Urinary bladder (tissue), 4 donors: ENCODE data around the gene NUP98. TPM values are rescaled to one million over a fixed set of nuclear protein-coding genes. Genes with fewer than 3 reads are reported as not detected.
"Not testable (repeated sequence)": the region's sequence is repeated elsewhere in the genome, so short reads cannot be mapped to it uniquely, and the experiment has no call there.

Source experiments
- DNase-seq: peaks from one replicate; pipeline ENCODE4 v3.0.0-alpha.2; 2015; ENCODE audit errors: extremely low spot score
- H3K27ac ChIP-seq: one replicate; pipeline ENCODE4 v1.5.1; 2013; ENCODE audit warnings: low read depth, mild to moderate bottlenecking, moderate library complexity
- H3K36me3 ChIP-seq: one replicate; pipeline ENCODE4 v1.6.1; 2013; ENCODE audit warnings: mild to moderate bottlenecking, moderate library complexity; ENCODE audit not compliant: insufficient read depth
- H3K4me1 ChIP-seq: one replicate; pipeline ENCODE4 v1.6.1; 2013; ENCODE audit warnings: mild to moderate bottlenecking, moderate library complexity; ENCODE audit not compliant: insufficient read depth
- H3K4me3 ChIP-seq: one replicate; pipeline ENCODE4 v1.5.1; 2013; ENCODE audit warnings: low read depth, low read length
- WGBS: extraction: QIAGEN DNeasy Blood & Tissue Kit; methylation state at CpG from one replicate; pipeline ENCODE4 v1.1.7; 2013; 5-methylcytosine and 5-hydroxymethylcytosine counted together
- polyA plus RNA-seq: library from polyadenylated mRNA; stranded (reverse); fragments of 200-250 nt; gene quantifications from one replicate; pipeline ENCODE4 v1.2.3, GENCODE V29; 2013
- total RNA-seq: library from RNA; depleted of rRNA; stranded (reverse); fragments of >200 nt; gene quantifications from one replicate; pipeline ENCODE4 v1.2.3, GENCODE V29; 2014
- donor health status: healthy with polysubstance abuse.
- donor health status: healthy.

Gene NUP98
- total and polyA plus RNA-seq, 2 donors, result 41.8 to 105 TPM

DNA sequence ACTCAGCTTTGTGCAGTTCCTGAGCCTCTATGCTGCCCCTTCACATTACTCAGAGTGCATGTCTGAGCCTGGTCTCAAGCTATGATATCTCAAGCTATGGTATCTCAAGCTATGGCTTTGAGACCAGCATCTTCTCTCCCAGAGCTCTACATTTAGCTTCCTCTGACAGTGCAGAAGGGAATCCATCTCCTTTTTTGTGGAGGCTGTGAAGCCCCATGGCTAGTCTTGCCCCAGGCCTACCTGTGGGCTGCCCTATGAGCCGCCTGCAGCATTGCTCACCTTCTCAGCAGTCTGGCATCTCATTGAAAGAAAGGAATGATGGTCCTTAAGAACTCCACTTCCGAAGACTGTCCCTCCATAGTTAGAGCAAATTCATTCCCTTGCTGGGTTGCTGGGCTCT lies 23.6 kb upstream of the NUP98 start:
- H3K4me3 ChIP-seq, result no peak overlapping the region
- H3K4me1 ChIP-seq, result no peaks in the 10 kb centered on the region
- H3K36me3 ChIP-seq, result no peaks in the 10 kb centered on the region
- DNase-seq, result no peak
- H3K27ac ChIP-seq, result no peak overlapping the region
- 97% methylated on average over 2 of the region's 2 CpGs for WGBS

- Histone ChIP-seq H3K27ac (no peak overlapping the region), H3K36me3 (no peaks in the 10 kb centered on the region), H3K4me3 (no peak overlapping the region), H3K4me1 (no peaks in the 10 kb centered on the region)
- 87% methylated on average over 10 of the region's 10 CpGs for WGBS
- DNase-seq, result no peak
These were observed 19.9 kb upstream of the NUP98 start for GRCh38 chr11:3817181-3817800.

DNA sequence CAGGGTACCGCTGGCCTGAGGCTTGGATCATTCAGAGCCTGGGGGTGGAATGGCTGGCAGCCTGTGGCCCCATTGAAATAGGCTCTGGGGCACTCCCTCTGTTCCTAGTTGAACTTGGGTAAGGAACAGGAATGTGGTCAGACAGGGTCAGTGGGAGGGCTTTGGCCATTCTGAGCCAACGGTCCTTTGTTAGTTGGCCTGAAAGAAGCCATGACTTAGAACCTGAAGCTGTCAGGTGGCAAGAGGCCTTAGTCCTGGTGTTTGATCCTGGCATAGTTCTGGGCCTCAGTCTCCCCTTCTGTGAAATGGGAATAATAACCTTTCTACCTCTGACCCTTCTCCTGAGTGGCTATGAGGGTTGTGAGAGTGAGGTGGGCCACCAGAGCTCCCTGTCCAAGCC lies 19.3 kb upstream of the NUP98 start:
- Histone ChIP-seq H3K4me1 (no peaks in the 10 kb centered on the region), H3K36me3 (no peaks in the 10 kb centered on the region), H3K4me3 (no peak overlapping the region), H3K27ac (no peak overlapping the region)
- no peak for DNase-seq
- 86% methylated on average over 2 of the region's 2 CpGs for WGBS

DNA sequence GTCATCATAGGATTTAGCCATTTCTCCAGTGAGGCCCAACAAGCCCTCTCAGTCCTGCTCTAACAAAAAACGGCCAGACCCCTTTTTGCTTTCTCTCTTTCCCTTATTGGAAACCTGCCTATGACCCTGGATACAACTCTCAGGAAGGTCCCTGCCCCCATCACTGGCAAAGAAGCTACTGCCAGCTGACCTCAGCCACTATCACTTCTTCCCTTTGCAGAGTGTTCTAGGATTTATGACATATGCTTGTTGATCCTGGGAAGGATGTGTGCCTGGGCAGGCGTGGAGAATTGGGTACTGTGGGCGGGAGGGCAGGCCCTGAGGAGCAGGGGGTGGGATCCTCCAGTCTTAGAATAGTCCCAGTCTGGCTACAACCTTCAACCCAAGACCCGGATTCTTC lies 18.5 kb upstream of the NUP98 start:
- Histone ChIP-seq H3K36me3 (no peaks in the 10 kb centered on the region), H3K4me3 (no peak overlapping the region), H3K27ac (no peak overlapping the region), H3K4me1 (no peaks in the 10 kb centered on the region)
- WGBS, result 73% methylated on average over 4 of the region's 4 CpGs
- no peak for DNase-seq

GRCh38 chr11:3814832-3815231 lies 17.5 kb upstream of the NUP98 start:
- H3K27ac ChIP-seq, H3K4me3 ChIP-seq, H3K4me1 ChIP-seq, H3K36me3 ChIP-seq, DNase-seq: not testable (repeated sequence)
- WGBS, result 97% methylated on average over 5 of the region's 5 CpGs

DNA sequence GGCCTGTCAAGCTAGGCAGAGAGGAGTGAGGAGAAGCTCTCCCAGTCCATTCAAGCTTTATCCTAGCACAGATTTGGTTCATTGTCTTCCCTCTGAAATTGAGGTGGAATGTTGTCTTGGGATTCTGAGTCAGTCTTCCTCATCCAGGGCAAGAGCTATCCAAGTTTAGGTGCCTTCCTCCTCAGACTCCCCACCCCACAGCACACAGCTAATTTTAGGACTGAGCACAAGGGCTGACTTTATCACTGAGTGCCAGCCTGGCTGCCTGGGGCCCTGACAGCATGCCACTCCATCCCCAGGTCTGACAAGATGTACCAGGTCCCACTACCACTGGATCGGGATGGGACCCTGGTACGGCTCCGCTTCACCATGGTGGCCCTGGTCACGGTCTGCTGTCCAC lies 13.6 kb upstream of the NUP98 start:
- no peak overlapping the region for H3K27ac ChIP-seq
- WGBS, result 97% methylated on average over 4 of the region's 4 CpGs
- no peaks in the 10 kb centered on the region for H3K4me1 ChIP-seq
- DNase-seq, result no peak
- no peak overlapping the region for H3K4me3 ChIP-seq
- no peaks in the 10 kb centered on the region for H3K36me3 ChIP-seq

DNA sequence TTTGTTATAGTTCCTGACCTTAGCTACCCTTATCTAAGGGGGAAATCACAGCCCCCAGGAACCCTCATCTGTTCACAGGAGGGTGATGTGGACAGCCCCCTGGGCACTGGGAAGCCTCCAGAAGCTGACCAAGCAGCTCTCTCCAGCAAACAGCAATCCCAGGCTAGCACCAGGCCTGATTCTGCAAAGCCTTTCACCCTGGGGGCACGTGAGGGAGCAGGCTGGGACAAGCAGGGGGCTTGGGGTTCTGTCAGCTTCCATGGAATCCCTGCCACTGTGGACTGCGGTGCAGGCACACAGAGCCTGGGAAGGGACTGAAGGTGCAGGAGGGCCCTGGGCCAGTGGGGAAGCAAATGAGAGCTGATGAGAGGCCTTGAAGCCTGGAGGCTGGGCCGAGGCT lies 13.1 kb upstream of the NUP98 start:
- Histone ChIP-seq H3K4me1 (no peaks in the 10 kb centered on the region), H3K27ac (no peak overlapping the region), H3K4me3 (no peak overlapping the region), H3K36me3 (no peaks in the 10 kb centered on the region)
- 90% methylated on average over 3 of the region's 3 CpGs for WGBS
- no peak for DNase-seq

DNA sequence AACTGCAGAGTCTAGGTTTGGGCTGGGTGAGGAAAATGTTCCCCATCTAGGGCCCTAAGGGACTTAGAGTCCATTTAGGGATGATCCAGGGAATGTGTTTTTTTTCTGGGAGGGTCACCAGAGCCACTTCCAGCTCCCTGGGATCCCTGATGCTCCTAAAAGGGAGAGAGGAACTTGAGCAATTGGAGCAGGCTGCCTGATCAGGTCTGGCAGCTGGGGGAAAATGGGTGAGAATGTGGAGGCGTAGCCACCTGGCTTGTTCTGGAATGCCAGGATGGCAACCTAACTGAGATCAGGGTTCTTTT lies 12.2 kb upstream of the NUP98 start:
- Histone ChIP-seq H3K36me3 (no peaks in the 10 kb centered on the region), H3K27ac (no peak overlapping the region), H3K4me3 (no peak overlapping the region), H3K4me1 (no peaks in the 10 kb centered on the region)
- 98% methylated on average over 1 of the region's 1 CpG for WGBS
- no peak for DNase-seq

- Histone ChIP-seq H3K27ac (no peak overlapping the region), H3K4me3 (peak overlapping the region; percentile 74), H3K36me3 (no peaks in the 10 kb centered on the region), H3K4me1 (no peaks in the 10 kb centered on the region)
- 33% methylated on average over 5 of the region's 5 CpGs for WGBS
- no peak for DNase-seq
These were observed 11.7 kb upstream of the NUP98 start for GRCh38 chr11:3808861-3809623.

DNA sequence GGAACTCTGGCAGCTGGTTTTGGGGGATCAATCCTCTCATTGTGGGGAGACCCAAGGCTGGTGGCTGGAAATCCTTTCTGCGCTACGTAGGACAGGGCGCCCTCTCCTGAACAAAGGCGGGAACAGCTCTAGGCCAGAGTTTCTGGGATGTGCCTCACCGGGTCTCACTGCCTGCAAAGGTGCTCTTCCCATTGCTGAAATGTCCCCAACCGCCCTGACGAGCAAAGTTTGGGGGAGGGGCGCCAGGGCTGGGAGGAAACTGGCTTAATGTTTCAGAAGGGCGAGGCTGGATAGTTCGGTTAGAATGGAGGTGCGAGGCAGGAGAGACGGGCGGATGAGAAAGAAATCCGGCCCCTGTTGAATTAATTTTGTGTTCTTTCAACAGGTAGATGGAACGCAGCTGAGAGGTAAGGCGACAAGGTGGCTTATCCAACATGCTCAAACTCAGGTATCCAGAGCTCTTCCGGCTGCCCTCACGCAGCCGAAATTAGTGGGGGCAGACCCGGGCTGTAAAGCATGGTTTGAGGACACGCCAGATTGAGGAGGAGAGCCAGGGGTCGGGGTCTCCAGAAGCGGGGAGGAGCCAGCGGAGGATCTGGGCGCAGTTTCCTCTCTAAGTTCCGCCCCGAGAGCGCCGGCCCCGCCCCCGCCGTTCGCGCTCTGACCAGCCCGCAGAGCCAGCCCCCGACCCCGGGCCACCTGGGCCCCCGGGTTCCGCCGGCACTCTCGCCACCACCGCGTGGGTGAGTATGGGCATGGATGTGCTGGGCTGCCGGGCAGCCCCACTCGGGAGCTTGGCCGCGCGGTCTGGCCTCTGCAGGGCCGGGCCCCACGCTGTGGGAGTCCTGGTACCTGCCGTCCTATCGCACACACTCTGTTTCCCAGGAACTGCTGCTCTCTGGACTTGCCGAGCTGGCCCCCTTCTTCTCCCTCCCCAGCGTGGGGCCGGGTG lies 10.8 kb upstream of the NUP98 start, which contains the start of gene PGAP2:
PGAP2 (plus strand) TSS at position 652 of the 952 bp plus-strand sequence. CDS start 2,700 bp downstream, outside the sequence.
- DNase-seq, result no peak
- Histone ChIP-seq H3K4me1 (no peaks in the 10 kb centered on the region), H3K27ac (no peak within 1 kb of the TSS)

DNA sequence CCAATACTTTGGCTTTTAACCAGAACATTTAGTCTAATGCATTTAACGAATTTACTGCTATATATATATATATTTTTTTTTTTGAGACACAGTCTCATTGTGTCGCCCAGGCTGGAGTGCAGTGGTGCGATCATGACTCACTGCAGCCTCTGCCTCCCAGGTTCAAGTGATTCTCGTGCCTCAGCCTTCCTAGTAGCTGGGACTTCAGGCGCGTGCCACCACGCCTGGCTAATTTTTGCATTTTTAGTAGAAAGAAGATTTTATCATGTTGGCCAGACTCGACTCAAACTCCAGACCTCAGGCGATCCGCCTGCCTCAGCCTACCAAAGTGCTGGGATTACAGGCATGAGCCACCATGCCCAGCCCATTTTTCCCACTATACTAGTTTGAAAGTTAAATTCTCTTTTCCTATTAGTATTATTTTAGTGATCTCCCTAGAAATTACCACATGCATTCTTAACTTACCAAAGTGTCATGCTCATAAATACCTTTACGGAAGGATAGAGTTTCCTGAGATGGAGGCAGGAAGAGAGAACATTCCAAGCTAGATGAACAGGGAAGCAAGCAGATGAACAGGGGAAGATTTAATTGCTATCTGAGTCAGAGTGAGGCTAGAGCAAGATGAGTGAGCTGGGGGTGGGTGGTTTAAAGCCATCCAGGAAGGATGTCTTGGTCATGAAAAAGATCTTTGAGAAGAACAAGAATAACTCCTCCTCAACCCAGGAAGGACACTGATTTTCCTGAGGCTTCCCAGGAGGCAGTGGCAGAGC lies 6.6 kb upstream of the NUP98 start:
- H3K4me1 ChIP-seq, result no peaks in the 10 kb centered on the region
- H3K4me3 ChIP-seq, result no peak overlapping the region
- no peaks in the 10 kb centered on the region for H3K36me3 ChIP-seq
- DNase-seq, result no peak
- WGBS, result 93% methylated on average over 11 of the region's 11 CpGs
- H3K27ac ChIP-seq, result no peak overlapping the region

More for the DNA sequence above, 10.8 kb upstream of the NUP98 start, which contains the start of gene PGAP2:
- Histone ChIP-seq H3K36me3 (no peaks in the 10 kb centered on the region), H3K4me3 (peak within 1 kb of the TSS; percentile 74)
- WGBS, result 2% methylated on average over 55 of the region's 55 CpGs

- Histone ChIP-seq H3K4me1 (no peaks in the 10 kb centered on the region), H3K27ac (no peak overlapping the region), H3K36me3 (no peaks in the 10 kb centered on the region), H3K4me3 (no peak overlapping the region)
- WGBS, result 67% methylated on average over 4 of the region's 4 CpGs
- DNase-seq, result no peak
These were observed 4.8 kb upstream of the NUP98 start for GRCh38 chr11:3802011-3802790.
